T-helper 1 cell treated with Interleukin-12 subunit alpha and Interleukin-12 subunit beta and Interleukin-4 antibody, amounts not matched to agents 30 μg/mL and 1 μg/mL, for 36 hours (primary cell): ENCODE results near the gene PPFIBP1.
A peak's percentile ranks its signal among the peaks of the same experiment; 100 is the strongest.
"Not testable (repeated sequence)": the region's sequence is repeated elsewhere in the genome, so short reads cannot be mapped to it uniquely, and the experiment has no call there.

Experiments
- H3K27ac Mint-ChIP-seq: one replicate; pipeline ENCODE4 v1.8.0; 2021; ENCODE audit warnings: mild to moderate bottlenecking, mixed read lengths
- H3K27me3 Mint-ChIP-seq: one replicate; pipeline ENCODE4 v1.8.0; 2021; ENCODE audit warnings: low read depth, mixed read lengths
- H3K36me3 Mint-ChIP-seq: one replicate; pipeline ENCODE4 v1.8.0; 2021; ENCODE audit warnings: low read depth, mixed read lengths
- H3K4me1 Mint-ChIP-seq: one replicate; pipeline ENCODE4 v1.8.0; 2021; ENCODE audit warnings: low read depth, mixed read lengths
- H3K4me3 Mint-ChIP-seq: one replicate; pipeline ENCODE4 v1.8.0; 2021; ENCODE audit warnings: mild to moderate bottlenecking, moderate library complexity, mixed read lengths
- H3K9me3 Mint-ChIP-seq: one replicate; pipeline ENCODE4 v1.8.0; 2021; ENCODE audit warnings: mixed read lengths

PPFIBP1 gene

DNA sequence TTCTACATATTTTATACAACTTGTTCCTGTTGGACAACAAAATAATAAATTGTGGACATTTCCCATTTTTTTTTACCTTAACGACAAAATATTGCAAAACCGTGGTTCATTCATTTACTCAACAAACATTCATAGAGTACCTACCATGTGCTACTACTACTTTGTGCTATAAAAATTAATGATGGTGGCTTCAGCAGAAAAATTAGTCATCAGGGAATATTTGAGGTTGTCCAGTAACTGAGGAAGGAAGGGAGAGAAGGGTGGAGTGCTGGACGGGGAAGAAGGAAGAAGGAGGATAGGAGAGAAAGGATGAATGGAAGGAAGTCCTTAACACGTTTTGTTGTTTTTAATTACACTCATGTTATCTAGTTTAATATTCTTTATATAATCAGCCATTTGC, 53.7 kb downstream of the PPFIBP1 start:
- Mint-ChIP-seq H3K4me1 (peaks cover 37% of the 10 kb centered on the region), H3K36me3 (peaks cover 19% of the 10 kb centered on the region), H3K4me3 (no peak overlapping the region), H3K27me3 (no peaks in the 10 kb centered on the region), H3K27ac (no peak overlapping the region), H3K9me3 (no peaks in the 10 kb centered on the region)

DNA sequence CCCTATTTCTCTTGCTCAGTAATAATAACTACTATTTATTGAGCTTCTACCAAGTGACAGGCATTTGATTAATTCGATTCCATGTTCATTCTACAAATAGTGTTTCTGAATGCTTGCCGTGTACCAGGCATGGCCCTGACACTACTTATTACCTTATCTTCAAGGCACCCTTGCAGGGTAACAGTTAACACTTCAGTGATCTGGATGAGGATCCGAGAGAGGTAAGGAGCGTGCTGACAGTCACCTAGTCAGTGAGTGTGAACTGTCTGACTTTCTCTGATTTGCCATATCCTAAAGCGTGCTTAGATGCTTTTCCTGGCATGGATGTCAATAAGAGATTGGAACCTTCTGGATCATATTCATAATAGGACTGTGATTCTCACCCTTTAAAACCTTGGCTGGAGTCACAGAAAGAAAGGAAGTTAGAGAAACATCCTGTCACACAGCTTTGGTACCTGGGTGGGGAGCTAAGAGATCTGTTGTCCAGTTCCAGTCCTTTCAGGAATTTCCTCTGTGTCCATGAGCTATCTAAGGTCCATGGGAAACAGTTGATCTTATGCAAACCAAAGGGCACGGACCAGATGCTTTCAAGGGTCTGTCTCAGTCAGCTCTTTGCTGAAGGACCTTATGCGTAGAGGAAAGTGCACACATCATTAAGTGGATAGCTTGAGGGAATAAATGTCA, 54.8 kb downstream of the PPFIBP1 start:
- Mint-ChIP-seq H3K4me1 (peaks cover 37% of the 10 kb centered on the region), H3K27me3 (no peaks in the 10 kb centered on the region), H3K4me3 (no peak overlapping the region), H3K36me3 (peaks cover 14% of the 10 kb centered on the region), H3K9me3 (no peaks in the 10 kb centered on the region), H3K27ac (no peak overlapping the region)

DNA sequence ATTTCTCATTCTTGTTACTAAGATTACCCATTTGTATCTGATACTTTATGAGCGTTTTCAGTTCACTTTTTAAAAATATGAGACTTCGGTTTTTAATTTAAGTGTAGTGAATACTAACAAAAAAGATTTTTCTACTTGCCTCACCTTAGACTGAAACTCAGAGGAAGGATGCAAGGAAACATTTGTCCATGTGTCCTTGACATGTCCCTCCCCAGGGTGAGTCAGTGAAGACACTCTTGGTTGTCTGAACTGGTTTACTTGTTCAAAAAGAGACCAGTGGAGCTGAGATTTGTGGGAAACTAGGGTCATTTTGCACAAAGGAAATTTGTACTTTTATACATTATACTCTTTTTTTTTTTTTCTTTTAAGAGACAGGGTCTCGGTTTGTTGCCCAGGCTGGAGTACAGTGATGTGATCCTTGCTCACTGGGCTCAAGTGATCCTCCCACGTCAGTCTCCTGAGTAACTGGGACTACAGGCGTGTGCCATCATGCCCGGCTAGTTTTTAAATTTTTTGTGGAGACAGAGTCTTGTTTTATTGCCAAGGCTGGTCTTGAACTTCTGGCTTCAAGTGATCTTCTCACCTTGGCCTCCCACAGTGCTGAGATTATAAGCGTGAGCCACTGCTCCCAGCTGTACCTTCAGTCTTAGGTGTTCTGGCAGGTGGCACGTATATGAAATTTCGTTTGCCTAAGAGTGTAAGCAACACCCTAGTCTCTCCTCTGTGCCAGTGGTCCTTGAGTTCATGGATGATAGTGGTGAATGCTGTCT, 56.7 kb downstream of the PPFIBP1 start:
- Mint-ChIP-seq H3K4me3 (no peak overlapping the region), H3K27me3 (no peaks in the 10 kb centered on the region), H3K36me3 (peaks cover 14% of the 10 kb centered on the region), H3K4me1 (peaks cover 35% of the 10 kb centered on the region), H3K27ac (no peak overlapping the region), H3K9me3 (no peaks in the 10 kb centered on the region)

DNA sequence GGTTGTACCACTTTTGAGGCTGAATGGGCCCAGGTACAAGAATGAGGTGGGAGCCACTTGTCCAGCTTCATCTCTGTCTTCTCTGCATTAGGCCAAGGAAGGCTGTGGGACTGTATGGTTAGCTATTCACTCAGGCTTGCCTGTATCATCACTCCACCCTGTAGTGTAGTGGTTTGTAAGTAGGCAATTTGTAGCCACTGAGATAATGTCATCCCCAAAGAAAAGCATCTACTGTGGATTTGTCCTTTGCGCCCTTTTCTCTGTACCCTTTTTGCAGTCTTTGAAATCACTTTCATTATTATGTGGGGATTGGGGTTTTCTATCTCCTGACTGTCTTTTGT, 57.3 kb downstream of the PPFIBP1 start:
- H3K36me3 Mint-ChIP-seq: peaks cover 14% of the 10 kb centered on the region

DNA sequence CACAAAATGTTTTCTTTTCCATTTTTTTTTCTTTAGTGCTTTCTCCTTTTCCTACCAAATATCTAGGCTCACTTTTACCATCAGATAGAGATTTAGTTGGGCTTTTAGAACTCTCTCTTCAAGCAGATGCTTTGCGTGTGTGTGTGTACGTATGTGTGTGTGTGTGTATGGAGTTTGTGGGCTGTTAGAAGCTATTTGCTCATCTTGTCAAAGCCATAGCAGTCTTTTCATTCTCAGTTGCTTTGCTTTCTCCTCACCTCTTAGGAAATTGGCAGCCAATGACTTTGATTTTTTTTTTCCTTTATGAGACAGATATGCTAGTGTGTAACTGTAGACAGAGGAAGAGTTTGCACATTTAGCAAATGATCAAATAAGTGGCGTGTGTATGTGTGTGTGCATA, 57.8 kb downstream of the PPFIBP1 start:
- Mint-ChIP-seq H3K4me1 (peaks cover 29% of the 10 kb centered on the region), H3K36me3 (peaks cover 14% of the 10 kb centered on the region)
- not testable (repeated sequence) for H3K27me3 Mint-ChIP-seq, H3K4me3 Mint-ChIP-seq, H3K27ac Mint-ChIP-seq, H3K9me3 Mint-ChIP-seq

More for the DNA sequence above, 57.3 kb downstream of the PPFIBP1 start:
- H3K4me3 Mint-ChIP-seq, H3K27me3 Mint-ChIP-seq, H3K9me3 Mint-ChIP-seq, H3K27ac Mint-ChIP-seq: not testable (repeated sequence)
- H3K4me1 Mint-ChIP-seq: peaks cover 30% of the 10 kb centered on the region

DNA sequence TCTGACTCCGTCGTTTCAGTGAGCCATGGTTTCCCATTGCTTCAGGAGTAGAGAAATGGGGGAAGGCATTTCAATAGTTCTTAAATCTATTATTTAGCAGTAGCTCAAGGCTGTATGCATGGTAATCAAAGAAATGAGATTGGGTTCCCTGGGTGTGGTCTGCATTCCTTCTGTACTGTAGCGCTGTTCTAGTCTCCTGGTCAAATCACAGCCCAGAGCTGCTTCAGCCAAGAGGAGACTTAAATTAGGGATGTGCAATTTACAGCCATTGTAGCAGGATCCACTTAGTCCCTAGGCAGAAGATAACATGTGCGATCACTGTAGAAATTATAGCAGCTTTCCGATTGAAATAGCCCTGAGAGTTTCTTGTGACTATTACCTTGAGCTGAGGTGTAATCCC, 58.4 kb downstream of the PPFIBP1 start:
- Mint-ChIP-seq H3K36me3 (peaks cover 14% of the 10 kb centered on the region), H3K4me1 (peaks cover 29% of the 10 kb centered on the region)
- not testable (repeated sequence) for H3K4me3 Mint-ChIP-seq, H3K27ac Mint-ChIP-seq, H3K27me3 Mint-ChIP-seq, H3K9me3 Mint-ChIP-seq

DNA sequence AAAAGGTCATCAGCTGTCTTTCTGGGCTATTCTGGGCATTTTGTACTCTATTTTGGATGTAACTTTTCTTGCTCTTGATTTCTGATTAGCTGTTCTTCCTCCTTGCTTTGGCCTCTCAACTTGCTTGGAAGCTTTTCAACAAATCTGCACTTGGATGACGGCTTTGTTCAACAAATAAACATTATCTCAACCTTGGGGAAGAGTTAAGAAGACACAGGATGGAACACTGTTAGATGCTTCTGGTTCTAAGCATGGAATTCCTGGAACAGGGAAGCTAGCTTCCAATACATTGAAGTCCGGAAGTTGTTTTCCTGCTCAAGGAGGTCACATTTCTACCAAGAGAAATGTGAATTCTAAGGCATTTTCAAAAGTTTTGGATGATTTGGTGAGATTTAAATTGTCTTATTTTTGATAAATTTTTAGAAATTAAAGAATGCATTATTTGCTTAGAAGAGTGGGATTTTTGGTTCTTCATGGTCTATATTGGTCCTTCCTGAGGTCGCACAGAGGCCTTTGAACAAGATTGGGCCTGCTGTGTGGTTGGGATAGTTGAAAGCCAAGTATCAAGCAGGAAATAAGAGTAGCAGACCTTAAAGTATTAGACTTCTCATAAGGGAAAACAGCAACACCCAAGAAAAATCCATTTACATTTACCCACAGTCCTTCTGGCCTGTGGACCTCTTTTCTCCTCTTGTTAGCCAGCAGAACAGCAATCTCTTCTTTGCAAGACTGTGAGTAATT, 59.2 kb downstream of the PPFIBP1 start:
- Mint-ChIP-seq H3K27ac (no peak overlapping the region), H3K9me3 (no peaks in the 10 kb centered on the region), H3K36me3 (peaks cover 12% of the 10 kb centered on the region), H3K4me1 (peaks cover 33% of the 10 kb centered on the region), H3K27me3 (no peaks in the 10 kb centered on the region), H3K4me3 (no peak overlapping the region)

DNA sequence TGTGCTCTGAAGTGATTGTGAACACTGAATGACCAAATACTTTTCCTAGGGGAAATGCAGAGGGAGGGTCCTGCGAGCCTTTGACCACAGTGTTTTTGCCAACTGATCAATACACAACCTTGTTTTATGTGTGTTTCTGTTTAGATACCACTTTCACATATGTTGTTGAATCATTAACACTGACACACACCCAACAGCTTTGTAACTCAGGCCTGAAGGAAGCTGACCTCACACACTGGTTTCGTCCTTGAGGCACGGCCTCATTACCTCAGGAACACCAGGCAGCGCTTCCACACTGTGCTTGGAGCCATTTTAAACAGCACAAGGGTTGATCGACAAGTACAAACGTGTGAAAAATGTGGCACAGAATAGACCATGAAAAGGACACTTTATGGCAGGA, 60.0 kb downstream of the PPFIBP1 start:
- no peak overlapping the region for H3K27ac Mint-ChIP-seq
- peaks cover 7% of the 10 kb centered on the region for H3K36me3 Mint-ChIP-seq
- H3K27me3 Mint-ChIP-seq: no peaks in the 10 kb centered on the region
- no peak overlapping the region for H3K4me3 Mint-ChIP-seq
- H3K9me3 Mint-ChIP-seq: no peaks in the 10 kb centered on the region
- peaks cover 30% of the 10 kb centered on the region for H3K4me1 Mint-ChIP-seq

DNA sequence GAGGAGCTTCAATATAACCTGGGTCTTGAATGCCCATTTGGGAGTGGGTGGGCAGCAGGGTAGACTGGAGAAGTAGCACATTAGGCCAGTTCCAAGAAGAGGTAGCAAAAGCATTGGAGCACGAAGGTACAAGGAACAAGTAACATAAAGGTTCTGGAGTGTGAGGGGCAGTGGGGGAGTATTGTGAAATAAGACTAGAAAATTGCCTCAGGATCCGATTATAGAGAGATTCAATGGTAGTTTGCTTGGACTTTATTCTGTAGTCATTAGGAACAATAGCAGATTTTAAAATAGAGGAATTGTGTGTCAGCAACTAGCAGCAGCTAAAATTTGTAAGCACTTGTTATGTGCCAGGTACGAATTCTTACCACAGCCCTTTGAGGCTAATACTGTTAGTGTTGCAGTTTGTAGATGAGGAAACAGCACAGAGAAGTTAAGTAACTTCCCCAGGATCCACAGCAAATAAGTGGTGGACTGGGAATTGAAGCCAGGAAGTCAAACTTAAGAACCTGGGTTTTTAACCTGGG, 61.8 kb downstream of the PPFIBP1 start:
- no peak overlapping the region for H3K27ac Mint-ChIP-seq
- no peaks in the 10 kb centered on the region for H3K9me3 Mint-ChIP-seq
- H3K36me3 Mint-ChIP-seq: peaks cover 3% of the 10 kb centered on the region
- H3K4me3 Mint-ChIP-seq: no peak overlapping the region
- peaks cover 23% of the 10 kb centered on the region for H3K4me1 Mint-ChIP-seq
- no peaks in the 10 kb centered on the region for H3K27me3 Mint-ChIP-seq

DNA sequence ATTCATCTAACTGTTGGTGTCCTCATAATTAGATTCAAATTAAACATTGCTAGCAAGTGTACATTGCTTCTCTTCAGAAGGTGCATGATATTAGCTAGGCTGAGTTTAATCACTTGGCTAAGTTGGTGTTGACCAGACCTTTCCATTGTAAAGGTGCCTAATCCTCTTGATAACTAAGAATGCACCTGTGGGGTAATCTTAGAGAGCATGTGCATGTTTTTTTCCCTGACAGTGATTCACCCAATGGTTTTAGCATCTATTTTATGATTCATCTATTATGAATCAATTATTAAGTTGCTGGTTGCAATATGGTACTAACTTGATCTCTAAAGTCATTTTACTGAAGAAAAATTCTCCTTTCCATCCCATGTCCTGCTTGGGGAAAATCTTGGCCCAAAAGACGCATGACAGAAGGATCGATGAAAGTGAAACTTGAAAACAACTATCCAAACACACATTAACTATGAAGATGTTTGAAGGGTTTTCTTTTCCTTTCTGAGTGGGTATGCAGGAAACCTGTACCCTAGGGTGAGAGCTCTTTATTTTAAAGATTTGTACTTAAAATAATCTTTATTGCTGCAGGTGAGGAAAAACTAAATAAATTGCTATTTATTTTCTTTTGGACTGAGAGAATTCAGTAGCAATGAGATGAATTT, 64.2 kb downstream of the PPFIBP1 start:
- Mint-ChIP-seq H3K4me1 (peaks cover 11% of the 10 kb centered on the region), H3K27ac (peak overlapping the region; percentile 64), H3K4me3 (peak overlapping the region; percentile 68)
- H3K27me3 Mint-ChIP-seq, H3K9me3 Mint-ChIP-seq, H3K36me3 Mint-ChIP-seq: not testable (repeated sequence)

DNA sequence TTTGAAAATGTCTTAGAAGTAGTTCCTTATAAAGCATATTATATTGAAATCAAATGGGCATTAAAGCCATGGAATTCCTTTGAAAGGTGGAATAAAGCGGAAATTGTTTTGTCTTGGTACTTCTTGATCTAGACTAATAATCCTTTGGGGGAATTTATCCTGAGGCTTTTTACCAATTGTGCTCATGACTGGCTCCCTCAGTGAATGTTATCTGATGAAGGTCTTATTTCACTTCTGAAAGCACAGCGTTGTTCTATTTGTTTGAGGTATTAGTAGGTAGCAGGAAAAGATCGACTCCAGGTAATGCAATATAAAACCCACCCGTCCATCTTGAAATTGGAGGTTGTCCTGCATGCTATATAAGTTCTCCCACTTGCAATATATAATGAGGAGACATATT, 64.8 kb downstream of the PPFIBP1 start:
- Mint-ChIP-seq H3K9me3 (no peaks in the 10 kb centered on the region), H3K4me1 (peaks cover 11% of the 10 kb centered on the region), H3K4me3 (no peak overlapping the region), H3K27me3 (no peaks in the 10 kb centered on the region), H3K36me3 (peaks cover 7% of the 10 kb centered on the region), H3K27ac (no peak overlapping the region)

DNA sequence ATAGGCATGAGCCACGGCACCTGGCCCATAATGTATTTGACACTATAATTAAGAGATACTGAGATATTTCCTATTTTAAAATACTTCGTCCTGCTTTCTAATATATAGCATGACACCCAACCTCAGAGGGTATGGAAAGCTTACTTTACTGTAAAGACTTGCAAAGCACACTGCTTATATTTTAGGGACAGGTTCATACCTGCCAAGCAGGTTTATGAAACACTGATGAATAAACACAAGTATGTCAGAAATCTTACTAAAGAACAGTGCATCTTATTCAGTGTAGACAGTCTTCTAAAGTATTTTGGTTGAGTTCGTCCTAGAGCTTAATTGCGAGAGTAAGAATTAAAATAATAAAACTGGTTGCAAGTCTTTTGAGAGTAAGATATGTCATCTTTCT, 65.4 kb downstream of the PPFIBP1 start:
- no peaks in the 10 kb centered on the region for H3K9me3 Mint-ChIP-seq
- H3K4me1 Mint-ChIP-seq: peaks cover 11% of the 10 kb centered on the region
- peaks cover 7% of the 10 kb centered on the region for H3K36me3 Mint-ChIP-seq
- H3K27ac Mint-ChIP-seq: no peak overlapping the region
- no peak overlapping the region for H3K4me3 Mint-ChIP-seq
- no peaks in the 10 kb centered on the region for H3K27me3 Mint-ChIP-seq

DNA sequence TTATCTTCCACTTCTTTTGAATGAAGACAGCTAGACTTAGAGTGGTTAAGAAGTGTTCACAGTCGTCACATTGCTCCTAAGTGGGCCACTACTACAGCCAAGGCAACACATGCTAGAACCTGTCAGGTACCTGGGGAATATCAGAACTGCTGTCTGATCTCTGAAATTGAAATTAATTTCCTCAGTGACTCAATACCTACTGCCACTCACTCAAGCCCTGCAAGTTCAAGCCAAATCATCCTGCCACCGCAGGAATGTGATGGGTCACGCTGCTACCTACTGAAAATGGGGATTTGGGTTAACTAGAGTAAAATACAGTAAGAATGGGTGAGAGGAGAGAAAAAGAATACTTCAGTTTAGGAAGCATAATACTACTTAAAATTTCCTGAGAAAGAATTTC, 67.7 kb downstream of the PPFIBP1 start:
- H3K4me3 Mint-ChIP-seq, H3K9me3 Mint-ChIP-seq, H3K27me3 Mint-ChIP-seq, H3K27ac Mint-ChIP-seq, H3K4me1 Mint-ChIP-seq: not testable (repeated sequence)
- H3K36me3 Mint-ChIP-seq: peaks cover 16% of the 10 kb centered on the region

DNA sequence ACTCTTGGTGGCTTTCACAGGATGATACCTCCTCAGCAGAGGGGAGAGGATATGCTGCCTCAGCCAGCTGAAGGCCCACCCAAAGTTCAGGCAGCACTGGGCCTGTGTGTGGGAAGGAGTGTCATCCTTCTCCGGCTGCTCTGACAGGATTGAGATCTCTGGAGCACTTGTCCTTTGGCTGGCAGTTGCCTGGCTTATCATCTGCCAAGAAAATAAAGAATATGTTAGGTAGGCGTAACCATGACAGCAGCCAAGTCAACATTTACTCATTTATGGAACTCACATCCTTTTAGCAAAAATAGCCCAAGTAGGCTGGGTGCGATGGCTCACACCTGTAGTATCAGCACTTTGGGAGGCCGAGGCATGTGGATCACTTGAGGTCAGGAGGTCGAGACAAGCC, 68.5 kb downstream of the PPFIBP1 start:
- no peaks in the 10 kb centered on the region for H3K9me3 Mint-ChIP-seq
- H3K36me3 Mint-ChIP-seq: peaks cover 18% of the 10 kb centered on the region
- peaks cover 9% of the 10 kb centered on the region for H3K4me1 Mint-ChIP-seq
- no peaks in the 10 kb centered on the region for H3K27me3 Mint-ChIP-seq
- H3K4me3 Mint-ChIP-seq: no peak overlapping the region
- H3K27ac Mint-ChIP-seq: no peak overlapping the region
